HepG2 (cell line): ENCODE measurements around the gene MLC1.

Experiments used
- BHLHE40 ChIP-seq: IDR thresholded peaks from 2 replicates; pipeline ENCODE4 v1.6.1; 2011; ENCODE audit warnings: low read length, improper control_type of control experiment
- DNMT3B ChIP-seq: conservative IDR thresholded peaks from 2 replicates; pipeline ENCODE4 v1.6.1; 2016; ENCODE audit warnings: missing biosample characterization, control low read depth
- POLR2AphosphoS5 ChIP-seq: IDR thresholded peaks from 2 replicates; pipeline ENCODE4 v1.6.1; 2012; ENCODE audit warnings: low read depth, low read length
- ZNF3 ChIP-seq: IDR thresholded peaks from 2 replicates; pipeline ENCODE4 v1.7.0; 2017; ENCODE audit warnings: inconsistent platforms
- ZNF737 ChIP-seq: sonication (generic); formaldehyde crosslinking; IDR thresholded peaks from 2 replicates; pipeline ENCODE4 v1.5.0; 2020; ENCODE audit warnings: missing genetic modification reagents, mild to moderate bottlenecking, borderline replicate concordance
- TF ChIP-seq, protein P1 (sequence below): sonication (generic); formaldehyde crosslinking; IDR thresholded peaks from 2 replicates; pipeline ENCODE4 v1.4.0; 2020; ENCODE audit warnings: missing genetic modification reagents

DNA sequence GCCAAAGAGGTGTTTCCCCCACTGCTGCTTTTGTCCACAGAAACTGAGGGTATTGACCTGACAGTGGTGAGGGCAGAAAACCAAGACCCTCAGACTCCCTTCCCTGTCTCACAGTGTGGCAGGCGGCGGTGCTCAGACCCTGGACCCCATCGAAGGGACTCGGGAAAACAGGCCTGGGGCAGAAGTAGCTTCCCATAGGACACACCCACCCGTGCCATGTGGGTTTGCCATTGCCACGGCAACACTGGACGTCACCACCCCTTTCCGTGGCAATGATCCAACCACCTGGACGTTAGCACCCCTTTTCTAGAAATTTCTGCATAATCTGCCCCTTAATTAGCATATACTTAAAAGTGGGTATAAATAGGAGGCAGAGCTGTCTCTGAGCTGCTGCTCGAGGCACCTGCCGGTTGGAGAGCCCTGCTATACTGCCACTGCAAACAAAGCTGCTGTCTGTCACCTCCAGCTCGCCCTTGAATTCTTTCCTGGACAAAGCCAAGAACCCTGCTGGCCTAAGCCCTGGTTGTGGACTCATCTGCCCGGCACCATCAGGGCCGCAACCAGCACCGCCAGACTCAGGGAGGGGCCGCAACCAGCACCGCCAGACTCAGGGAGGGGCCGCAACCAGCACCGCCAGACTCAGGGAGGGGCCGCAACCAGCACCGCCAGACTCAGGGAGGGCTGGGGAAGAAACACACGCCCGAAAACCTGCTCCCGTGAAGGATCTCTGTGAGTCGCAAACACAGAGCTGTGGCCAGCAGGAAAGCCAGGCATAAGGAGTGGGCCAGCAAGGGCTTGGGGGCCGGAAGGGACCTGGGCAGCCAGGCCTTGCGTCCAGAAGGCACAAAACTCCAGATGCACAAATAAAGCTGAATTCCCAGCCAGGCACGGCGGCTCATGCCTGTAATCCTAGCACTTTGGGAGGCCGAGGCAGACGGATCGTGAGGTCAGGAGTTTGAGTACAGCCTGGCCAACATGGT is 10.4 kb downstream of the MLC1 start:
- no peak for TF ChIP-seq DNMT3B
- no peak for TF ChIP-seq ZNF737
- no peak for TF ChIP-seq POLR2AphosphoS5
- TF ChIP-seq ZNF3 (CRISPR knock-in tag) = no peak
- TF ChIP-seq, protein P1, sequence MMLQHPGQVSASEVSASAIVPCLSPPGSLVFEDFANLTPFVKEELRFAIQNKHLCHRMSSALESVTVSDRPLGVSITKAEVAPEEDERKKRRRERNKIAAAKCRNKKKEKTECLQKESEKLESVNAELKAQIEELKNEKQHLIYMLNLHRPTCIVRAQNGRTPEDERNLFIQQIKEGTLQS (CRISPR knock-in tag) = no peak
- no peak for TF ChIP-seq BHLHE40
